Psoas muscle (tissue), 8 donors: ENCODE data around the gene SNRPB. TPM values are rescaled to one million over a fixed set of nuclear protein-coding genes. Genes with fewer than 3 reads are reported as not detected.
A peak's percentile ranks its signal among the peaks of the same experiment; 100 is the strongest.

ENCODE experiments used
- ATAC-seq, 4 donors: fragments of 200-7000 bp; cut with Tn5 transposase; one replicate each; pipeline ENCODE4 v1.9.1; 2020; ENCODE audit warnings: moderate library complexity in 3 of 4, mild to moderate bottlenecking in 2 of 4
- DNase-seq, 2 donors: peaks; one replicate each; pipeline ENCODE4 v3.0.0-alpha.2; 2020
- H3K27ac ChIP-seq: fragments of 200-600 bp; one replicate; pipeline ENCODE4 v1.8.0; 2022
- H3K27me3 ChIP-seq, 3 donors: fragments of 200-600 bp in 1 of 3; one replicate each; pipeline versions ENCODE4 v1.6.1 to v1.8.0; 2013 to 2022; ENCODE audit warnings: low read length in 2 of 3, mild to moderate bottlenecking in 2 of 3, moderate library complexity in 1 of 3; ENCODE audit not compliant: insufficient read depth in 3 of 3
- H3K36me3 ChIP-seq, 2 donors: fragments of 200-600 bp in 1 of 2; one replicate each; pipeline versions ENCODE4 v1.6.1 to v1.8.0; 2013 to 2022; ENCODE audit warnings: low read depth in 1 of 2, mild to moderate bottlenecking in 1 of 2, moderate library complexity in 1 of 2; ENCODE audit not compliant: insufficient read depth in 1 of 2
- H3K4me1 ChIP-seq: fragments of 200-600 bp; one replicate; pipeline ENCODE4 v1.8.0; 2022
- H3K4me3 ChIP-seq: fragments of 200-600 bp; one replicate; pipeline ENCODE4 v1.8.0; 2022; ENCODE audit warnings: mild to moderate bottlenecking
- H3K9me3 ChIP-seq: fragments of 200-600 bp; one replicate; pipeline ENCODE4 v1.8.0; 2022
- CTCF ChIP-seq: fragments of 200-600 bp; IDR thresholded peaks from one replicate; pipeline ENCODE4 v1.8.0; 2022; ENCODE audit warnings: antibody characterized with exemption
- WGBS, 3 donors: extraction: QIAGEN DNeasy Blood & Tissue Kit; methylation state at CpG; one replicate each; pipeline versions ENCODE4 v1.1.6 to v1.1.7; 2013; 5-methylcytosine and 5-hydroxymethylcytosine counted together
- intact Hi-C, 2 donors: fragments of 100-400 bp; cut with DNase I; formaldehyde crosslinking; loops; one replicate each; pipeline versions ENCODE4 v1.11.0 to v1.14.2; 2022
- long read RNA-seq, 2 donors: library from polyadenylated mRNA; unstranded; transcript quantifications; one replicate each; pipeline ENCODE4 v2.0.0, GENCODE V29; 2021
- polyA plus RNA-seq, 3 donors: library from polyadenylated mRNA; stranded (reverse); fragments of 200-250 nt; gene quantifications; one replicate each; pipeline ENCODE4 v1.2.3, GENCODE V29; 2013
- total RNA-seq, 4 donors: library from RNA; stranded (reverse); fragmentation: NEBNext Ultra II Directional in 2 of 4; extraction: Animal tissue kit (Norgen Biotek cat#: 25700) in 2 of 4; gene quantifications; one replicate each; pipeline versions ENCODE4 v1.2.1 to v1.2.4, GENCODE V29; 2021 to 2023
- donor health status: healthy with polysubstance abuse.
- donor health status: DM: no; HTN: no; CAD: no; lungs with moderate emphysema.
- donor health status: Bipolar disorder and iron deficiency.
- donor health status: healthy.
- donor health status: DM: yes; HTN: yes; CAD: no.
- donor health status: DM: no; HTN: no; CAD: no.
- donor health status: DM: no; HTN: no; CAD: no.
- donor health status: DM: yes; HTN: yes; CAD: no.

SNRPB gene
- total RNA-seq (100 to 1,000 TPM in 1 of 4 donors, 10 to 100 TPM in 3; 41.9 to 114 (median 78.8) TPM), polyA plus RNA-seq (100 to 1,000 TPM; 148 to 355 (median 157) TPM)
- long read RNA-seq, donor 1, transcript SNRPB-201 (7 exons, 1,154 nt), result major isoform, 49 of 65 reads
- long read RNA-seq, donor 1, partial matches to known transcripts, result 4 of 65 reads
- long read RNA-seq, donor 1, other reads (novel, unspliced or antisense), result 9 of 65 reads
- long read RNA-seq, donor 2, transcript SNRPB-202 (7 exons, 1,008 nt), result minor isoform, 11 of 124 reads
- long read RNA-seq, donor 2, transcript SNRPB-201 (7 exons, 1,154 nt), result major isoform, 77 of 124 reads
- long read RNA-seq, donor 2, partial matches to known transcripts, result 10 of 124 reads
- long read RNA-seq, donor 2, other reads (novel, unspliced or antisense), result 26 of 124 reads

GRCh38 chr20:2470423-2471193, at the start of gene SNRPB:
Gene SNRPB (minus strand): TSS chr20:2470789. CDS start chr20:2470690, 99 bp downstream.
- DNase-seq (peak; percentile 95 to 98), ATAC-seq (peak; percentile 98 to 99 (median 99))
- 0 to 1% (median 0%) methylated on average over 53 of the region's 53 CpGs for WGBS, 3 donors
- Histone ChIP-seq H3K27ac (peak within 1 kb of the TSS; percentile 88), H3K4me1 (peaks cover 22% of the 10 kb centered on the region), H3K4me3 (peak within 1 kb of the TSS; percentile 91), H3K27me3 (no peaks in the 10 kb centered on the region), H3K9me3 (no peaks in the 10 kb centered on the region), H3K36me3 (peaks cover 12 to 25% of the 10 kb centered on the region in 2 donors)
- TF ChIP-seq CTCF, result no peak
- intact Hi-C loops, result loop anchor here (5.0 to 10.0 kb wide), 2 partner anchors 37 to 184 kb away; partner anchors contain the start of genes NOP56 (in 1 of the 2) and ZNF343 (in 1 of the 2)

- H3K4me1 ChIP-seq, result no peaks in the 10 kb centered on the region
- no peak for ATAC-seq
- WGBS, 3 donors, result 90 to 93% (median 91%) methylated on average over 4 of the region's 4 CpGs
- intact Hi-C loops, result no loop called here
- H3K27me3 ChIP-seq, result peaks cover 0 to 4% (median 2%) of the 10 kb centered on the region in 3 donors
- no peak for DNase-seq
- H3K9me3 ChIP-seq, result no peaks in the 10 kb centered on the region
- no peak for TF ChIP-seq CTCF
- H3K36me3 ChIP-seq, result no peaks in the 10 kb centered on the region
- H3K4me3 ChIP-seq, result no peak overlapping the region
- H3K27ac ChIP-seq, result no peak overlapping the region
These were observed 48.7 kb upstream of the SNRPB start for GRCh38 chr20:2519115-2519809.

GRCh38 chr20:2518558-2518957, 48.0 kb upstream of the SNRPB start:
- no peaks in the 10 kb centered on the region for H3K4me1 ChIP-seq
- TF ChIP-seq CTCF, result no peak
- WGBS, 3 donors, result 74 to 80% (median 80%) methylated on average over 4 of the region's 4 CpGs
- no peaks in the 10 kb centered on the region for H3K9me3 ChIP-seq
- DNase-seq (no peak), ATAC-seq (no peak)
- H3K27me3 ChIP-seq, result peaks cover 0 to 4% (median 2%) of the 10 kb centered on the region in 3 donors
- H3K36me3 ChIP-seq, result no peaks in the 10 kb centered on the region
- H3K27ac ChIP-seq, result no peak overlapping the region
- intact Hi-C loops, result no loop called here
- no peak overlapping the region for H3K4me3 ChIP-seq

GRCh38 chr20:2518096-2518495, 47.5 kb upstream of the SNRPB start:
- H3K9me3 ChIP-seq, result no peaks in the 10 kb centered on the region
- ATAC-seq (no peak), DNase-seq (no peak)
- H3K4me1 ChIP-seq, result no peaks in the 10 kb centered on the region
- H3K4me3 ChIP-seq, result no peak overlapping the region
- no peaks in the 10 kb centered on the region for H3K36me3 ChIP-seq
- peaks cover 0 to 1% (median under 1%) of the 10 kb centered on the region in 3 donors for H3K27me3 ChIP-seq
- no peak overlapping the region for H3K27ac ChIP-seq
- TF ChIP-seq CTCF, result no peak
- intact Hi-C loops, result no loop called here
- 82 to 83% (median 83%) methylated on average over 10 of the region's 10 CpGs for WGBS, 3 donors
